ENCODE data around the gene ADGRA3. TPM values are rescaled to one million over a fixed set of nuclear protein-coding genes. Genes with fewer than 3 reads are reported as not detected.

Gene ADGRA3
- total RNA-seq, 1 experiment from 2014 or later = 29.0 TPM

DNA sequence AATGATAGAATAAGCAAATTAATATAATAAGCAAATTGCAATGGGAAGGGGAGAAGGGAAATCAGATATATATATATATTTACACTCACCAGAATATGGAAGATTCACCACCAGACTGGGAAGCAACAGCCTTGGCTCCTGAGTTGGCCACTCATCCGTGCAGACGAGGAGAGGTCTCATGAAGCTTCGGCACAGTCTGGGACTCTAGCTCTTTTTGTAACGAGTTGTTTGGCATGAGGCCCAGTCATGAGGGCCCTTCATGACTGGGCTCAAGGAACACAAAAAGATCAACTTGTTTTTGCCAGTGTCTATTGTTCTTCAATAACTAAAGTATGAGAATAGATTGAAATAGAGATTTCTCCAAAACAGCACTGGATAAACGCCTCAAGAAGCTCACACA, 176.4 kb downstream of the ADGRA3 start:
- Histone ChIP-seq H3K27me3 (ENCODE audit: low read length) (no peaks in the 10 kb centered on the region), H3K79me2 (ENCODE audit: low read length) (no peaks in the 10 kb centered on the region), H3K36me3 (ENCODE audit: low read depth, low read length) (no peaks in the 10 kb centered on the region), H3K9ac (ENCODE audit: low read length) (no peak overlapping the region), H2AFZ (ENCODE audit: low read length) (no peak overlapping the region), H3K9me3 (ENCODE audit: low read length) (no peaks in the 10 kb centered on the region), H3K4me1 (ENCODE audit: insufficient read depth, low read length) (no peaks in the 10 kb centered on the region), H4K20me1 (ENCODE audit: low read length) (no peaks in the 10 kb centered on the region), H3K4me3 (ENCODE audit: low read length) (no peak overlapping the region), H3F3A (ENCODE audit: low read length, unreplicated experiment) (no peaks in the 10 kb centered on the region), H3K27ac (ENCODE audit: low read length) (no peak overlapping the region), H3K4me2 (ENCODE audit: low read length) (no peak overlapping the region), H3K9me2 (replicated peaks; ENCODE audit: low read length) (no peaks in the 10 kb centered on the region)
- ChIA-PET CTCF (interaction anchor here (0.7 kb wide), 1 partner anchor 18 kb away, joined by 3 read pairs; no protein-coding TSS in a partner anchor), POLR2A (ENCODE audit: unreplicated experiment) (no interaction called here)
- TF ChIP-seq EZH2phosphoT487 (IDR thresholded peaks at IDR 0.05; ENCODE audit: borderline replicate concordance, low read length) (no peak), EZH2 (IDR thresholded peaks at IDR 0.05; ENCODE audit: low read length, unreplicated experiment) (no peak)
- DNase-seq (no peak), ATAC-seq (no peak)
- no TSS peak for BruUV-seq (replicated peaks)
- intact Hi-C loops (cut with micrococcal nuclease) = no loop called here

DNA sequence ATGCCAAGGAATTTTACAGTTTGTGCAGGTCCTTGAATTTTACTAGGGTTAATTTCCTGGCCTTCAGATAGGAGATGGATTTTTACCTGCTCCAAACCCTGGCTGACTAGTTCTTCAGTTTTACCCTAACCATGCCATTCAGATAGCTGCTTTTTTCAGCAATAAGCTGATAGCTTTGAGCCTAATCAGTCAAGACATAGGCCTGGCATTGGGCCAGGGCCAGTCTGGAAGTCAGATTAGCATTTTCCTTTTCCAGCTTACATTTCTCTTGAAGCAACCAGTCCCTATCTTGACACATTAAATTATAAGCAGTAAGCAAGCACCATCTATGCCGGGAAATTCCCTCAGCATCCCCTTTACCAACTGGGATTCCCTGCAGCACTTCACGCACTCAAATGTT, 177.1 kb downstream of the ADGRA3 start:
- no peak overlapping the region for H3K4me2 ChIP-seq (ENCODE audit: low read length)
- H3K9me2 ChIP-seq (replicated peaks; ENCODE audit: low read length) = no peaks in the 10 kb centered on the region
- H2AFZ ChIP-seq (ENCODE audit: low read length) = no peak overlapping the region
- intact Hi-C loops (cut with micrococcal nuclease) = no loop called here
- no peak overlapping the region for H3K4me3 ChIP-seq (ENCODE audit: low read length)
- H3K36me3 ChIP-seq (ENCODE audit: low read depth, low read length) = no peaks in the 10 kb centered on the region
- no peaks in the 10 kb centered on the region for H3K27me3 ChIP-seq (ENCODE audit: low read length)
- no peak overlapping the region for H3K9ac ChIP-seq (ENCODE audit: low read length)
- TF ChIP-seq EZH2phosphoT487 (IDR thresholded peaks at IDR 0.05; ENCODE audit: borderline replicate concordance, low read length) (no peak), CTCF (conservative IDR thresholded peaks at IDR 0.05; ENCODE audit: low read depth, low read length) (no peak), EZH2 (IDR thresholded peaks at IDR 0.05; ENCODE audit: low read length, unreplicated experiment) (no peak)
- H3K9me3 ChIP-seq (ENCODE audit: low read length) = no peaks in the 10 kb centered on the region
- H3K4me1 ChIP-seq (ENCODE audit: insufficient read depth, low read length) = no peaks in the 10 kb centered on the region
- no TSS peak for BruUV-seq (replicated peaks)
- no peaks in the 10 kb centered on the region for H3K79me2 ChIP-seq (ENCODE audit: low read length)
- no peaks in the 10 kb centered on the region for H4K20me1 ChIP-seq (ENCODE audit: low read length)
- POLR2A ChIA-PET (ENCODE audit: unreplicated experiment) = no interaction called here
- DNase-seq (no peak), ATAC-seq (no peak)
- H3K27ac ChIP-seq (ENCODE audit: low read length) = no peak overlapping the region
- CTCF ChIA-PET = interaction anchor here (0.7 kb wide), 1 partner anchor 19 kb away, joined by 3 read pairs; no protein-coding TSS in a partner anchor
- H3F3A ChIP-seq (ENCODE audit: low read length, unreplicated experiment) = no peaks in the 10 kb centered on the region

Other genes with a start within 250 kb of the ADGRA3 start
- not detected in 2 replicates for gene GBA3, start 176.9 kb upstream of the ADGRA3 start, total RNA-seq (2014; rRNA removed)